ENCODE data around the gene TSHZ3.

The TSHZ3 gene

GRCh38 chr19:31380854-31381253 lies 31.6 kb upstream of the TSHZ3 start:
- Histone ChIP-seq H3K36me3 (ENCODE audit: control insufficient read depth, insufficient read depth, low read length) (no peaks in the 10 kb centered on the region), H3K9me3 (ENCODE audit: control insufficient read depth, insufficient read depth, low read length) (no peaks in the 10 kb centered on the region), H3K4me1 (ENCODE audit: control insufficient read depth, insufficient read depth, low read length) (no peaks in the 10 kb centered on the region), H3K9ac (ENCODE audit: low read depth, low read length) (no peak overlapping the region), H3K27ac (ENCODE audit: low read depth, low read length) (no peak overlapping the region), H3K27me3 (ENCODE audit: control insufficient read depth, insufficient read depth, low read length) (no peaks in the 10 kb centered on the region), H3K4me3 (ENCODE audit: low read depth, low read length) (no peak overlapping the region)

GRCh38 chr19:31378404-31378803 lies 29.2 kb upstream of the TSHZ3 start:
- no peaks in the 10 kb centered on the region for H3K9me3 ChIP-seq (ENCODE audit: control insufficient read depth, insufficient read depth, low read length)
- H3K9ac ChIP-seq (ENCODE audit: low read depth, low read length), result no peak overlapping the region
- H3K4me3 ChIP-seq (ENCODE audit: low read depth, low read length), result no peak overlapping the region
- H3K27ac ChIP-seq (ENCODE audit: low read depth, low read length), result no peak overlapping the region
- no peaks in the 10 kb centered on the region for H3K36me3 ChIP-seq (ENCODE audit: control insufficient read depth, insufficient read depth, low read length)
- no peaks in the 10 kb centered on the region for H3K27me3 ChIP-seq (ENCODE audit: control insufficient read depth, insufficient read depth, low read length)
- H3K4me1 ChIP-seq (ENCODE audit: control insufficient read depth, insufficient read depth, low read length), result no peaks in the 10 kb centered on the region

- Histone ChIP-seq H3K9me3 (ENCODE audit: control insufficient read depth, insufficient read depth, low read length) (no peaks in the 10 kb centered on the region), H3K27me3 (ENCODE audit: control insufficient read depth, insufficient read depth, low read length) (no peaks in the 10 kb centered on the region), H3K4me1 (ENCODE audit: control insufficient read depth, insufficient read depth, low read length) (no peaks in the 10 kb centered on the region), H3K27ac (ENCODE audit: low read depth, low read length) (no peak overlapping the region), H3K4me3 (ENCODE audit: low read depth, low read length) (no peak overlapping the region), H3K36me3 (ENCODE audit: control insufficient read depth, insufficient read depth, low read length) (no peaks in the 10 kb centered on the region), H3K9ac (ENCODE audit: low read depth, low read length) (no peak overlapping the region)
Measured at GRCh38 chr19:31377736-31378135, 28.5 kb upstream of the TSHZ3 start.

GRCh38 chr19:31372246-31372781 lies 23.1 kb upstream of the TSHZ3 start:
- Histone ChIP-seq H3K9me3 (ENCODE audit: control insufficient read depth, insufficient read depth, low read length) (no peaks in the 10 kb centered on the region), H3K9ac (ENCODE audit: low read depth, low read length) (no peak overlapping the region), H3K4me1 (ENCODE audit: control insufficient read depth, insufficient read depth, low read length) (no peaks in the 10 kb centered on the region), H3K27ac (ENCODE audit: low read depth, low read length) (no peak overlapping the region), H3K4me3 (ENCODE audit: low read depth, low read length) (no peak overlapping the region), H3K36me3 (ENCODE audit: control insufficient read depth, insufficient read depth, low read length) (no peaks in the 10 kb centered on the region), H3K27me3 (ENCODE audit: control insufficient read depth, insufficient read depth, low read length) (no peaks in the 10 kb centered on the region)

- H3K9me3 ChIP-seq (ENCODE audit: control insufficient read depth, insufficient read depth, low read length), result no peaks in the 10 kb centered on the region
- no peak overlapping the region for H3K27ac ChIP-seq (ENCODE audit: low read depth, low read length)
- H3K4me1 ChIP-seq (ENCODE audit: control insufficient read depth, insufficient read depth, low read length), result peaks cover 2% of the 10 kb centered on the region; the same call in 1 of the 2 replicates
- H3K4me3 ChIP-seq (ENCODE audit: low read depth, low read length), result no peak overlapping the region
- no peaks in the 10 kb centered on the region for H3K27me3 ChIP-seq (ENCODE audit: control insufficient read depth, insufficient read depth, low read length)
- no peaks in the 10 kb centered on the region for H3K36me3 ChIP-seq (ENCODE audit: control insufficient read depth, insufficient read depth, low read length)
- no peak overlapping the region for H3K9ac ChIP-seq (ENCODE audit: low read depth, low read length)
Measured at GRCh38 chr19:31370216-31370615, 21.0 kb upstream of the TSHZ3 start.

GRCh38 chr19:31364963-31365362 lies 15.7 kb upstream of the TSHZ3 start:
- Histone ChIP-seq H3K9me3 (ENCODE audit: control insufficient read depth, insufficient read depth, low read length) (no peaks in the 10 kb centered on the region), H3K36me3 (ENCODE audit: control insufficient read depth, insufficient read depth, low read length) (no peaks in the 10 kb centered on the region), H3K27me3 (ENCODE audit: control insufficient read depth, insufficient read depth, low read length) (no peaks in the 10 kb centered on the region; the same call in 1 of the 2 replicates), H3K4me1 (ENCODE audit: control insufficient read depth, insufficient read depth, low read length) (peaks cover 13% of the 10 kb centered on the region), H3K27ac (ENCODE audit: low read depth, low read length) (no peak overlapping the region), H3K9ac (ENCODE audit: low read depth, low read length) (no peak overlapping the region), H3K4me3 (ENCODE audit: low read depth, low read length) (no peak overlapping the region)

GRCh38 chr19:31361728-31362127 lies 12.5 kb upstream of the TSHZ3 start:
- no peaks in the 10 kb centered on the region for H3K9me3 ChIP-seq (ENCODE audit: control insufficient read depth, insufficient read depth, low read length)
- no peaks in the 10 kb centered on the region for H3K36me3 ChIP-seq (ENCODE audit: control insufficient read depth, insufficient read depth, low read length)
- peaks cover 9% of the 10 kb centered on the region for H3K27me3 ChIP-seq (ENCODE audit: control insufficient read depth, insufficient read depth, low read length)
- peaks cover 15% of the 10 kb centered on the region for H3K4me1 ChIP-seq (ENCODE audit: control insufficient read depth, insufficient read depth, low read length)
- H3K9ac ChIP-seq (ENCODE audit: low read depth, low read length), result no peak overlapping the region
- no peak overlapping the region for H3K4me3 ChIP-seq (ENCODE audit: low read depth, low read length)
- no peak overlapping the region for H3K27ac ChIP-seq (ENCODE audit: low read depth, low read length)

GRCh38 chr19:31357315-31357673 lies 8.1 kb upstream of the TSHZ3 start:
- Histone ChIP-seq H3K4me1 (ENCODE audit: control insufficient read depth, insufficient read depth, low read length) (peaks cover 44% of the 10 kb centered on the region), H3K27ac (ENCODE audit: low read depth, low read length) (no peak overlapping the region), H3K36me3 (ENCODE audit: control insufficient read depth, insufficient read depth, low read length) (no peaks in the 10 kb centered on the region), H3K9me3 (ENCODE audit: control insufficient read depth, insufficient read depth, low read length) (no peaks in the 10 kb centered on the region), H3K9ac (ENCODE audit: low read depth, low read length) (no peak overlapping the region), H3K27me3 (ENCODE audit: control insufficient read depth, insufficient read depth, low read length) (peaks cover 54% of the 10 kb centered on the region), H3K4me3 (ENCODE audit: low read depth, low read length) (no peak overlapping the region)

GRCh38 chr19:31356587-31357314 lies 7.5 kb upstream of the TSHZ3 start:
- peaks cover 48% of the 10 kb centered on the region for H3K4me1 ChIP-seq (ENCODE audit: control insufficient read depth, insufficient read depth, low read length)
- H3K27ac ChIP-seq (ENCODE audit: low read depth, low read length), result no peak overlapping the region
- H3K9ac ChIP-seq (ENCODE audit: low read depth, low read length), result no peak overlapping the region
- H3K9me3 ChIP-seq (ENCODE audit: control insufficient read depth, insufficient read depth, low read length), result no peaks in the 10 kb centered on the region
- H3K4me3 ChIP-seq (ENCODE audit: low read depth, low read length), result peak overlapping the region; percentile 56
- H3K27me3 ChIP-seq (ENCODE audit: control insufficient read depth, insufficient read depth, low read length), result peaks cover 59% of the 10 kb centered on the region
- no peaks in the 10 kb centered on the region for H3K36me3 ChIP-seq (ENCODE audit: control insufficient read depth, insufficient read depth, low read length)

- Histone ChIP-seq H3K27ac (ENCODE audit: low read depth, low read length) (no peak overlapping the region), H3K4me3 (ENCODE audit: low read depth, low read length) (peak overlapping the region; percentile 56), H3K27me3 (ENCODE audit: control insufficient read depth, insufficient read depth, low read length) (peaks cover 68% of the 10 kb centered on the region), H3K4me1 (ENCODE audit: control insufficient read depth, insufficient read depth, low read length) (peaks cover 48% of the 10 kb centered on the region), H3K36me3 (ENCODE audit: control insufficient read depth, insufficient read depth, low read length) (no peaks in the 10 kb centered on the region), H3K9ac (ENCODE audit: low read depth, low read length) (no peak overlapping the region), H3K9me3 (ENCODE audit: control insufficient read depth, insufficient read depth, low read length) (no peaks in the 10 kb centered on the region)
Measured at GRCh38 chr19:31355665-31356289, 6.5 kb upstream of the TSHZ3 start.

Data from HUES48 (cell line).